ENCODE results near the gene OR5AU1. TPM values are rescaled to one million over a fixed set of nuclear protein-coding genes. Genes with fewer than 3 reads are reported as not detected.

The OR5AU1 gene
- total RNA-seq, 8 experiments from 2014 or later, result 0.04 to 0.47 (median 0.20) TPM; not detected in 2

DNA sequence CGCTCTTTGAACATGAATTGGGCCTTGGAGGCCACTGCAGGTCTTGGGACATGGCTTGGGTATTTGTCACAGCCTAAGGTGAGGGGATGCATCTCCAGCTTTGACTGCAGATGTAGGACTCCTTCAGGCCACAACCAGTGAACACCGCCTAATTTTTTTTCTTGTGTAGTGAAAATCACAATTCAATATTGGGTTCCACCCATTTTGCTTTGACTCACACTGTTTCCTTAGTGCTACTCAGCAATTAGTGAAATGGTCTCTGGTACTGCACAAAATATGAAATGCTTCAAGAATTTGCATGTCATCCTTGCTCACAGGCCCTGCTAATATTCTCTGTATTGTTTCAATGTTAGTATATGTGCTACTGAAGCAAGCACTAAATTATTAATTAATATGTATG, 42.5 kb downstream of the OR5AU1 start:
- no peak overlapping the region for H3K4me3 ChIP-seq
- 0 to 100% (median 84%) methylated on average over 1 to 2 of the region's 2 CpGs; no CpG with 5 or more reads in 2 of the 10 experiments for WGBS, 10 experiments
- in situ Hi-C loops (cut with MboI; ENCODE audit: low pct_unique_long_range_greater_than_20kb in 2 of 9, low sequenced_read_pairs in 9 of 9, unreplicated experiment in 9 of 9), result loop anchor here in 1 of 9 experiments (25.0 kb wide), 1 partner anchor 101 kb away; no protein-coding TSS in a partner anchor

DNA sequence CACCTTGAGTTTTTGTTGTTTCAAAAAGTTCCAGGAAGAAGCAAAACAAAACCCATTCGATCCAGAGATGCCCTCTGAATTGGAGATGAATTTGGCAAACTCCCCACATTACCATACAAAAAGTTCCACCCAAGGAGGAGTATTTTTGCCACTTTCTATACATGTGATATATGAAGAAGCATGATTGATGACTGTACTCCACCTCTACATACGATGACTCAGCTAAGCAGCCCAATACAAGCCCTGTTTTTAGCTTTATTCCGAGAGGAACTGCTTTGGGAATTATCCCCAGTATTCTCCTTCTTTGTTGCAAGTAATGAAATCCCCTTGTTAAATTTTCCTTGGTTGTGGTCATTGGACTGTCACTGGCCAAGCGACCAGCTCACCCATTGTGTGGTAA, 43.6 kb downstream of the OR5AU1 start:
- no peak overlapping the region for H3K4me3 ChIP-seq
- ATAC-seq (replicated peaks in 6 of 8), result peak in 5 of 8 experiments; percentile 11 to 74 (median 53)
- in situ Hi-C loops (cut with MboI; ENCODE audit: low pct_unique_long_range_greater_than_20kb in 2 of 9, low sequenced_read_pairs in 9 of 9, unreplicated experiment in 9 of 9), result loop anchor here in 1 of 9 experiments (25.0 kb wide), 1 partner anchor 100 kb away; no protein-coding TSS in a partner anchor
- no peak overlapping the region for H3K27ac ChIP-seq
- H3K4me1 ChIP-seq (replicated peaks in 1 of 2), result peaks cover 0 to 8% of the 10 kb centered on the region in 2 donors
- 14 to 86% (median 57%) methylated on average over 1 to 4 of the region's 4 CpGs; no CpG with 5 or more reads in 1 of the 10 experiments for WGBS, 10 experiments

More for the DNA sequence above, 42.5 kb downstream of the OR5AU1 start:
- peaks cover 0 to 6% of the 10 kb centered on the region in 2 donors for H3K4me1 ChIP-seq (replicated peaks in 1 of 2)
- H3K27ac ChIP-seq, result no peak overlapping the region
- peak in 2 of 8 experiments; percentile 54 to 66 for ATAC-seq (replicated peaks in 6 of 8)

DNA sequence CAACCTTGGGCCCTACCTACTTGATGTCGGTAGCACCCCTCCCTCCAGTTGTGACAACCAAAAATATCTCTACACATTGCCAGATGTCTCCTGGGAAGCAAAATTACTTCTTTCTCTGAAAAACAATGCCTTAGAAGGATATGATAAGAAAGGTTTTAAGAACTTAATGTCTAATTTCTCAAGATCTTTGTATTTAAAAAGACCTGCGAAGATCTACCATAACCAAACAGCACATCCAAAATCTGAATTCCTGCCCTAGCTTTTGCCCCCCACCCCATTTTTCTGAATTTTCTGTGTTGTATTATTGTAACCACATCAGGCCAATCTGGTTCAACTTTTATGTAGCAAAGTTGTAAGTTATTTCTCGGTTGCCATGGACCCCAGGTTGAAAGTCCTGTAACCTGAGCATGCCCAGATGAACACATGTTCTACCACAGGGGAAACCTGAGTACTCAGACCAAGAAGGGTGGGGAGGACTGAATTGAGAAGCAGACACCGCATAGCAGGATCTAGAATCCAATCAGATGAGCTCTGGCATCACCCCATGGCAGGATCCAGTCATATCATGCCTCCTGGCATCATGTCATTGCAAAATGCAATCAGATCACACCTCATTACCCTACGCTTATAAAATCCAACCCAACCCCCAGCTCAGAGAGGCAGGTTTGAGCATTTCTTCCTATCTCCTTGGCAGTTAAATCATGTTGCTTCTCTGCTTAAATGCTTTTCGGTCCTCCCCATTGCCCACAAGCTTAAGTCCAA, 46.3 kb downstream of the OR5AU1 start:
- peak in 1 of 8 experiments; percentile 30 for ATAC-seq (replicated peaks in 6 of 8)
- H3K4me3 ChIP-seq, result no peak overlapping the region
- WGBS, 10 experiments, result 50 to 93% (median 85%) methylated on average over 1 to 4 of the region's 6 CpGs; no CpG with 5 or more reads in 2 of the 10 experiments
- H3K27ac ChIP-seq, result no peak overlapping the region
- in situ Hi-C loops (cut with MboI; ENCODE audit: low pct_unique_long_range_greater_than_20kb in 2 of 9, low sequenced_read_pairs in 9 of 9, unreplicated experiment in 9 of 9), result loop anchor here in 1 of 9 experiments (25.0 kb wide), 1 partner anchor 97 kb away; no protein-coding TSS in a partner anchor
- peaks cover 20 to 28% of the 10 kb centered on the region in 2 donors for H3K4me1 ChIP-seq (replicated peaks in 1 of 2)

DNA sequence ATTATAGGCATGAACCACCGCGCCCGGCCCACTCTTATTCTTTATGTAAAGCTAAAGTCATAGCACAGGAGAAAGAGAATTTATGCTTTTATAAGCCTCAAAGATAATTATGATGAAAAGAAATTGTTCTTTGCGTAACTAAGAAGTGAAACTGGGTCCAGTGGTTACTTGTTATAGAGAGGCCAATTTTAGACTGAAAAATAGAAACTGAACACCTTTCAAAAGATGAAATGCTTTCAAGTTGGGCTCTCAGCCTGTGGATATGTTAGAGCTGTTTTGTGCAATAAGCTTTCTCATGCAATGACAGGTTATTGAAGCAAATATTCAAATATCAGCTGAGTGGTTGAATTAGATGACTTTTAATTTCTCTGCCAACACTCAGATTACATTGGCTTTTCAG, 47.1 kb downstream of the OR5AU1 start:
- no peak overlapping the region for H3K4me3 ChIP-seq
- peaks cover 21 to 28% of the 10 kb centered on the region in 2 donors for H3K4me1 ChIP-seq (replicated peaks in 1 of 2)
- WGBS, 10 experiments, result 82 to 100% (median 100%) methylated on average over 1 to 4 of the region's 4 CpGs; no CpG with 5 or more reads in 3 of the 10 experiments
- no peak overlapping the region for H3K27ac ChIP-seq
- no peak for ATAC-seq (replicated peaks in 6 of 8)
- in situ Hi-C loops (cut with MboI; ENCODE audit: low pct_unique_long_range_greater_than_20kb in 2 of 9, low sequenced_read_pairs in 9 of 9, unreplicated experiment in 9 of 9), result loop anchor here in 1 of 9 experiments (25.0 kb wide), 1 partner anchor 96 kb away; no protein-coding TSS in a partner anchor

DNA sequence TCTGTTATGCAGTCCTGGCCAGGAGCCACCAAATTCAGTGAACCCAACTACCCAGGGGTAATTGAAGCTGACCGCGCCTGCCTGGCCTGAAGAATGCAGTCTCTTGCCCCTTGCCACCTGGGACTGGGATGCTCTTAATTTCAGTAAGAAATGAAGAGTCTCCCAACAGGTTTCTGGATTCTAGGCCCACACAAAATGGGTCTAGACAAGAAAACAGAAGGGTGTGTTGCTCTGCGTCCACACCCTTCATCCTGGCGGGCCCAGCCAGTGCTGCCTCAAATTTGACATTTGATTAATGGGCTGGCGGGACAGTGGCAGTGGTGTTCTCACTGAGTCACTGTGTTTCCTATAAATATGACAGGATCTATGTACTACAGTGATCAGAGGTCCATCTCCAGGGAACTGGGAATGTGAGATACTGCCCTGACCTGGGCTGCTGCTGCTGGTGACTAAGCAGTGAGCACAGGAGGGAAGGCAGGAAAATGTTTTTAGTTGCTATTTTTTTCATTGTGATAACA, 48.5 kb downstream of the OR5AU1 start:
- Histone ChIP-seq H3K4me3 (no peak overlapping the region), H3K27ac (peak overlapping the region in 1 of 2 donors; percentile 10), H3K4me1 (replicated peaks in 1 of 2) (peaks cover 28 to 34% of the 10 kb centered on the region in 2 donors)
- 0 to 71% (median 39%) methylated on average over 1 to 5 of the region's 5 CpGs; no CpG with 5 or more reads in 4 of the 10 experiments for WGBS, 10 experiments
- peak; percentile 0 to 23 (median 8) for ATAC-seq (replicated peaks in 6 of 8)
- in situ Hi-C loops (cut with MboI; ENCODE audit: low pct_unique_long_range_greater_than_20kb in 2 of 9, low sequenced_read_pairs in 9 of 9, unreplicated experiment in 9 of 9), result loop anchor here in 1 of 9 experiments (25.0 kb wide), 1 partner anchor 95 kb away; no protein-coding TSS in a partner anchor

DNA sequence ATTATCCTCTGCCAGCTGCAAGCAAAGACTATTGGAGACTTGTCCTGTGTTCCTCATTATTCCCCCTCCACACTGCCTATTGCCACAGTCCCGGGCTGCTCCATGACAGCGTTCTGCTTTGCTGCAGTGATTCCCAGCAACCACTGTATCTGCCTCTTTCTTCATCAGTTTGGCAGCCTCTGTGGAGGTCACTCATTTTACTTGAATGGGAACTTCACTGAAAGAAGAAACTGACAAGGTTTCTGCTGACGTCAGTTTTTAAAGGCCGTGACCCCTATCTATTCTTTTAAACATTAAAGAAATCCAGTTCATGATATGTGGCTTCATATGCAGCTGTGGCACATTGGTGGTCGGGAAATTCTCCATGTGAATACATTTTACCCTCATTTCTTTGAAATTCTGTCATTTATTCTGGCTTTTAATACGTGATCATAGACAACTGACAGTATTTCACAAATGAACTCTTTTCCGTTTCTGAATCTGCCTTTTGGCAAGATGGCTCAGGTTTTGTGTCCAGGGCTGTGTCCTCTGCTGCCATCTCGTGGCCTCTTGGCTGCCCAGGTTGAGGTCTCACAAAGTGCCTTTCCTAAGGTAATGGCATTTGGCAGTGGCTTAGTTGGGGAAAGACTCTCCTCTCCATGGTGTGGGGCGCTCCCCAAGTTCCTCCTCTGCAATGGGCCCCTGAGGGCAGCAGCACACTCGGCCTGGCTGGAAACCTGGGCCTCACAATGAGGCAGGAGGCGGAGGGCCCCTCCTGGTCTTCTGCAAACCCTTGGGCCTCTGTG, 49.2 kb downstream of the OR5AU1 start:
- peak in 4 of 8 experiments; percentile 4 to 22 (median 13) for ATAC-seq (replicated peaks in 6 of 8)
- Histone ChIP-seq H3K27ac (peak overlapping the region in 1 of 2 donors; percentile 10), H3K4me3 (peak overlapping the region in 1 of 5 donors; percentile 2), H3K4me1 (replicated peaks in 1 of 2) (peaks cover 28 to 31% of the 10 kb centered on the region in 2 donors)
- 0 to 31% (median 5%) methylated on average over 3 to 10 of the region's 11 CpGs; no CpG with 5 or more reads in 1 of the 10 experiments for WGBS, 10 experiments
- in situ Hi-C loops (cut with MboI; ENCODE audit: low pct_unique_long_range_greater_than_20kb in 2 of 9, low sequenced_read_pairs in 9 of 9, unreplicated experiment in 9 of 9), result loop anchor here in 1 of 9 experiments (25.0 kb wide), 1 partner anchor 94 kb away; no protein-coding TSS in a partner anchor

DNA sequence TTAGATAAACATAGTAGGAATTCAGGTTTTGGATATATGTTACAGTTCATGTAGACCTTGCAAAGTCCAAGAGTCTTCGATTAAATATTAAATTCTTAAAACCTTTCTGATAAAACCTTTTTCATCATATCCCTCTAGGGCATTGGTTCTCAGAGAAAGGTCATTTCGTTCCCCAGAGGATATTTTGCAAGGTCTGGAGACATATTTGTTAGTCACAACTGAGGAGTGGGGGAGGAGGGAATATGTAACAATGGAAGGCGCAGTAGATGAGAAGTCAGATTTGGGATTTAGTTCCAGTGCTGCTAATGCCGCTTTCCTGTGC, 49.7 kb downstream of the OR5AU1 start:
- Histone ChIP-seq H3K4me3 (no peak overlapping the region), H3K27ac (no peak overlapping the region), H3K4me1 (replicated peaks in 1 of 2) (peaks cover 28 to 31% of the 10 kb centered on the region in 2 donors)
- 10 to 71% (median 53%) methylated on average over 1 to 4 of the region's 4 CpGs; no CpG with 5 or more reads in 3 of the 10 experiments for WGBS, 10 experiments
- in situ Hi-C loops (cut with MboI; ENCODE audit: low pct_unique_long_range_greater_than_20kb in 2 of 9, low sequenced_read_pairs in 9 of 9, unreplicated experiment in 9 of 9), result loop anchor here in 1 of 9 experiments (25.0 kb wide), 1 partner anchor 94 kb away; no protein-coding TSS in a partner anchor
- ATAC-seq (replicated peaks in 6 of 8), result no peak

DNA sequence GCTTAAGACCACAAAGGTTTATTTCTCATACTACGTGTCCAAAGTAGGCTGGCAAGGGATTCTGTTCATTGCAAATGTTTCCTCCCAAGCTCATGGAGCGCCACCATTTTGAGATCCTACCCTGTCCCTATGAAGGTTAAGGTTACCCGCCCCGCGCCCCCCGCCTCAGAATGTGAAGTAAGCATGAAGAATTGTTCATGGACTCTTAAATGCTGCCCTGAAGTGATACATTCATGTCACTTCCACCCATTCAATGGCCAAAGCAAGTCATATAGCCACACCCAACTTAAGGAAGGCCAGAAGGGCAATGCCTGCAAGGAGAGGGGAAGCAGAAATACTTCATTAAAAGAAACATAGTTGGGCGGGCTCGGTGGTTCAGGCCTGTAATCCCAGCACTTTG, 50.8 kb downstream of the OR5AU1 start:
- Histone ChIP-seq H3K27ac (peak overlapping the region in 1 of 2 donors; percentile 100), H3K4me1 (replicated peaks in 1 of 2) (peaks cover 28 to 31% of the 10 kb centered on the region in 2 donors), H3K4me3 (no peak overlapping the region)
- WGBS, 10 experiments, result 80 to 100% (median 81%) methylated on average over 1 to 5 of the region's 8 CpGs; no CpG with 5 or more reads in 2 of the 10 experiments
- no peak for ATAC-seq (replicated peaks in 6 of 8)
- in situ Hi-C loops (cut with MboI; ENCODE audit: low pct_unique_long_range_greater_than_20kb in 2 of 9, low sequenced_read_pairs in 9 of 9, unreplicated experiment in 9 of 9), result loop anchor here in 1 of 9 experiments (25.0 kb wide), 1 partner anchor 93 kb away; no protein-coding TSS in a partner anchor

Other genes with a start within 250 kb of the OR5AU1 start
- 10 to 100 TPM in 1 of 8 experiments, not detected in 7; 19.0 TPM for gene RNASE2, start 200.6 kb downstream of the OR5AU1 start, total RNA-seq
- gene METTL17, start 166.1 kb downstream of the OR5AU1 start, total RNA-seq, result 100 to 1,000 TPM in 1 of 8 experiments, 10 to 100 TPM in 7; 30.2 to 119 (median 58.5) TPM
- under 1 TPM in 4 of 8 experiments, not detected in 4; 0.11 to 0.47 (median 0.39) TPM for gene SLC39A2, start 156.8 kb downstream of the OR5AU1 start, total RNA-seq
- gene NDRG2, start 131.0 kb downstream of the OR5AU1 start, total RNA-seq, result 10 to 100 TPM in 5 of 8 experiments, 1 to 10 TPM in 3; 4.1 to 51.8 (median 13.7) TPM
- gene TPPP2, start 125.8 kb downstream of the OR5AU1 start, total RNA-seq, result under 1 TPM in 3 of 8 experiments, not detected in 5; 0.18 to 0.62 (median 0.38) TPM
- gene RNASE13, start 121.3 kb downstream of the OR5AU1 start, total RNA-seq, result under 1 TPM in 3 of 8 experiments, not detected in 5; 0.17 to 0.90 (median 0.70) TPM
- gene RNASE7, start 113.7 kb downstream of the OR5AU1 start, total RNA-seq, result under 1 TPM in 4 of 8 experiments, not detected in 4; 0.14 to 0.40 (median 0.29) TPM
- gene RNASE8, start 98.2 kb downstream of the OR5AU1 start, total RNA-seq, result under 1 TPM in 2 of 8 experiments, not detected in 6; 0.22 to 0.95 TPM
- 10 to 100 TPM; 15.0 to 61.4 (median 24.8) TPM for gene ARHGEF40, start 85.8 kb downstream of the OR5AU1 start, total RNA-seq
- 10 to 100 TPM; 10.5 to 42.7 (median 17.2) TPM for gene ZNF219, start 57.4 kb downstream of the OR5AU1 start, total RNA-seq
- gene TMEM253, start 55.0 kb downstream of the OR5AU1 start, total RNA-seq, result 1 to 10 TPM in 4 of 8 experiments, under 1 TPM in 4; 0.37 to 2.5 (median 1.0) TPM
- 1,000 to 10,000 TPM in 1 of 8 experiments, 100 to 1,000 TPM in 7; 566 to 1,062 (median 843) TPM for gene HNRNPC, start 113.4 kb upstream of the OR5AU1 start, total RNA-seq
- gene RPGRIP1, start 124.0 kb upstream of the OR5AU1 start, total RNA-seq, result under 1 TPM in 6 of 8 experiments, not detected in 2; 0.33 to 0.92 (median 0.52) TPM
- gene SUPT16H, start 228.0 kb upstream of the OR5AU1 start, total RNA-seq, result 100 to 1,000 TPM in 3 of 8 experiments, 10 to 100 TPM in 5; 67.9 to 155 (median 81.9) TPM